ENCODE data around the gene BEND7.
"Not testable (repeated sequence)": the region's sequence is repeated elsewhere in the genome, so short reads cannot be mapped to it uniquely, and the experiment has no call there.

The BEND7 gene

GRCh38 chr10:13528875-13529713 is at the start of gene BEND7:
BEND7 (minus strand) TSS chr10:13529014; CDS start chr10:13528533, 481 bp downstream.
- peak; percentile 93 for DNase-seq (ENCODE audit: low spot score)

- DNase-seq (ENCODE audit: low spot score), result no peak
Measured at GRCh38 chr10:13573960-13574359, 45.1 kb upstream of the BEND7 start.

GRCh38 chr10:13571541-13571940 is 42.7 kb upstream of the BEND7 start:
- DNase-seq (ENCODE audit: low spot score), result no peak

GRCh38 chr10:13567030-13567429 is 38.2 kb upstream of the BEND7 start:
- no peak for DNase-seq (ENCODE audit: low spot score)

GRCh38 chr10:13564576-13564975 is 35.8 kb upstream of the BEND7 start:
- no peak for DNase-seq (ENCODE audit: low spot score)

GRCh38 chr10:13563481-13564445 is 34.9 kb upstream of the BEND7 start:
- no peak for DNase-seq (ENCODE audit: low spot score)

- DNase-seq (ENCODE audit: low spot score), result no peak
Measured at GRCh38 chr10:13560597-13560996, 31.8 kb upstream of the BEND7 start.

- no peak for DNase-seq (ENCODE audit: low spot score)
Measured at GRCh38 chr10:13559124-13559700, 30.4 kb upstream of the BEND7 start.

- no peak for DNase-seq (ENCODE audit: low spot score)
Measured at GRCh38 chr10:13555884-13556510, 27.2 kb upstream of the BEND7 start.

- DNase-seq (ENCODE audit: low spot score), result no peak
Measured at GRCh38 chr10:13550802-13551201, 22.0 kb upstream of the BEND7 start.

- DNase-seq (ENCODE audit: low spot score), result no peak
Measured at GRCh38 chr10:13542533-13542932, 13.7 kb upstream of the BEND7 start.

- DNase-seq (ENCODE audit: low spot score), result not testable (repeated sequence)
Measured at GRCh38 chr10:13537985-13538384, 9.2 kb upstream of the BEND7 start.

GRCh38 chr10:13536674-13537366 is 8.0 kb upstream of the BEND7 start:
- peak; percentile 89 for DNase-seq (ENCODE audit: low spot score)

- no peak for DNase-seq (ENCODE audit: low spot score)
Measured at GRCh38 chr10:13535346-13535745, 6.5 kb upstream of the BEND7 start.

- no peak for DNase-seq (ENCODE audit: low spot score)
Measured at GRCh38 chr10:13529714-13529973, 830 bp upstream of the BEND7 start.

GRCh38 chr10:13528123-13528874 is 515 bp downstream of the BEND7 start:
- DNase-seq (ENCODE audit: low spot score), result peak; percentile 81

- no peak for DNase-seq (ENCODE audit: low spot score)
Measured at GRCh38 chr10:13527864-13528122, 1.0 kb downstream of the BEND7 start.

GRCh38 chr10:13526948-13527863 is 1.6 kb downstream of the BEND7 start:
- DNase-seq (ENCODE audit: low spot score), result no peak

- DNase-seq (ENCODE audit: low spot score), result no peak
Measured at GRCh38 chr10:13525663-13526062, 3.2 kb downstream of the BEND7 start.

GRCh38 chr10:13521026-13521425 is 7.8 kb downstream of the BEND7 start:
- DNase-seq (ENCODE audit: low spot score), result no peak
